Esophagus squamous epithelium (tissue), 5 donors: ENCODE measurements around the gene ZWILCH. TPM values are rescaled to one million over a fixed set of nuclear protein-coding genes. Genes with fewer than 3 reads are reported as not detected.

Experiments
- DNase-seq: peaks from one replicate; lab custom pipeline; 2025; lab: John Stamatoyannopoulos, UW
- H3K27ac ChIP-seq, 4 donors: fragments of 200-600 bp; sonication (generic); one replicate each; pipeline ENCODE4 v1.5.1; 2016 to 2019; ENCODE audit warnings: mild to moderate bottlenecking in 1 of 4
- H3K27me3 ChIP-seq, 4 donors: fragments of 200-600 bp; sonication (generic); 1 replicate in 3 of 4; 2 replicates in 1 of 4; pipeline versions ENCODE4 v1.5.1 to v1.6.0; 2017 to 2021; ENCODE audit warnings: antibody characterized with exemption in 1 of 4
- H3K36me3 ChIP-seq, 3 donors: fragments of 200-600 bp; sonication (generic); one replicate each; pipeline ENCODE4 v1.5.1; 2016 to 2019
- H3K4me1 ChIP-seq, 3 donors: fragments of 200-600 bp; sonication (generic); one replicate each; pipeline ENCODE4 v1.5.1; 2017 to 2019
- H3K4me3 ChIP-seq, 4 donors: fragments of 200-600 bp; sonication (generic); 1 replicate in 3 of 4; 2 replicates in 1 of 4; pipeline ENCODE4 v1.5.1; 2016 to 2019; ENCODE audit warnings: mild to moderate bottlenecking in 2 of 4, moderate library complexity in 1 of 4
- H3K9me3 ChIP-seq, 3 donors: fragments of 200-600 bp; sonication (generic); one replicate each; pipeline ENCODE4 v1.5.1; 2016 to 2019
- CTCF ChIP-seq, 6 experiments: fragments of 450-650 bp in 4 of 6; fragments of 200-600 bp in 2 of 6; sonication (generic) in 2 of 6; IDR thresholded peaks; one replicate each; pipeline ENCODE4 v1.5.1; 2016 to 2019; ENCODE audit warnings: antibody characterized with exemption in 6 of 6, mild to moderate bottlenecking in 4 of 6, moderate library complexity in 4 of 6
- POLR2A ChIP-seq, 4 donors: fragments of 450-650 bp; IDR thresholded peaks; one replicate each; pipeline ENCODE4 v1.6.1; 2017; ENCODE audit warnings: antibody characterized with exemption in 4 of 4, mild to moderate bottlenecking in 4 of 4, moderate library complexity in 3 of 4
- WGBS, 2 donors: methylation state at CpG; one replicate each; pipeline ENCODE4 v1.1.5; 2018; 5-methylcytosine and 5-hydroxymethylcytosine counted together
- intact Hi-C: fragments of 100-400 bp; cut with DNase I; formaldehyde crosslinking; loops from one replicate; pipeline ENCODE4 v1.15.0; 2022
- total RNA-seq, 4 donors: library from RNA; depleted of rRNA; stranded (reverse); fragments of >200 nt; gene quantifications; one replicate each; pipeline ENCODE4 v1.1.0, GENCODE V29; 2016
- donor health status: DM: yes; HTN: yes; CAD: no.

The ZWILCH gene
- total RNA-seq, 4 donors from 2014 or later, result 4.5 to 21.2 (median 11.4) TPM

GRCh38 chr15:66580643-66581042, 75.5 kb downstream of the ZWILCH start:
- Histone ChIP-seq H3K27me3 (no peaks in the 10 kb centered on the region), H3K9me3 (no peaks in the 10 kb centered on the region), H3K4me3 (no peak overlapping the region), H3K36me3 (no peaks in the 10 kb centered on the region), H3K27ac (no peak overlapping the region), H3K4me1 (no peaks in the 10 kb centered on the region)
- TF ChIP-seq CTCF (IDR thresholded peaks at IDR 0.05), result no peak
- no peak for TF ChIP-seq POLR2A (IDR thresholded peaks at IDR 0.05)
- no peak for DNase-seq
- 70 to 89% methylated on average over 2 to 3 of the region's 3 CpGs for WGBS, 2 donors
- intact Hi-C loops, result no loop called here

- Histone ChIP-seq H3K4me3 (no peak overlapping the region), H3K36me3 (no peaks in the 10 kb centered on the region), H3K27ac (no peak overlapping the region), H3K27me3 (peaks cover 0 to 9% (median 0%) of the 10 kb centered on the region in 4 donors), H3K4me1 (no peaks in the 10 kb centered on the region), H3K9me3 (no peaks in the 10 kb centered on the region)
- DNase-seq, result no peak
- intact Hi-C loops, result no loop called here
- TF ChIP-seq POLR2A (IDR thresholded peaks at IDR 0.05) (no peak), CTCF (IDR thresholded peaks at IDR 0.05) (no peak)
- 72 to 79% methylated on average over 9 of the region's 9 CpGs for WGBS, 2 donors
Measured at GRCh38 chr15:66581972-66582537, 76.9 kb downstream of the ZWILCH start.

- Histone ChIP-seq H3K36me3 (no peaks in the 10 kb centered on the region), H3K4me1 (no peaks in the 10 kb centered on the region), H3K9me3 (no peaks in the 10 kb centered on the region), H3K4me3 (no peak overlapping the region), H3K27ac (no peak overlapping the region), H3K27me3 (peaks cover 0 to 9% (median 0%) of the 10 kb centered on the region in 4 donors)
- no peak for TF ChIP-seq CTCF (IDR thresholded peaks at IDR 0.05)
- TF ChIP-seq POLR2A (IDR thresholded peaks at IDR 0.05), result no peak
- 57 to 68% methylated on average over 13 to 17 of the region's 17 CpGs for WGBS, 2 donors
- no peak for DNase-seq
- intact Hi-C loops, result no loop called here
Measured at GRCh38 chr15:66586155-66586976, 81.2 kb downstream of the ZWILCH start.

GRCh38 chr15:66587020-66587419, 81.9 kb downstream of the ZWILCH start:
- Histone ChIP-seq H3K4me1 (no peaks in the 10 kb centered on the region), H3K27ac (no peak overlapping the region), H3K36me3 (no peaks in the 10 kb centered on the region), H3K9me3 (no peaks in the 10 kb centered on the region), H3K4me3 (no peak overlapping the region), H3K27me3 (peaks cover 0 to 9% (median 0%) of the 10 kb centered on the region in 4 donors)
- TF ChIP-seq POLR2A (IDR thresholded peaks at IDR 0.05) (no peak), CTCF (IDR thresholded peaks at IDR 0.05) (no peak)
- intact Hi-C loops, result no loop called here
- no peak for DNase-seq

- intact Hi-C loops, result no loop called here
- no peak for DNase-seq
- 40 to 82% methylated on average over 5 of the region's 5 CpGs for WGBS, 2 donors
- no peak overlapping the region for H3K4me3 ChIP-seq
- no peaks in the 10 kb centered on the region for H3K36me3 ChIP-seq
- no peak overlapping the region for H3K27ac ChIP-seq
- H3K9me3 ChIP-seq, result no peaks in the 10 kb centered on the region
- H3K27me3 ChIP-seq, result peaks cover 0 to 9% (median 0%) of the 10 kb centered on the region in 4 donors
- no peak for TF ChIP-seq POLR2A (IDR thresholded peaks at IDR 0.05)
- no peak for TF ChIP-seq CTCF (IDR thresholded peaks at IDR 0.05)
- H3K4me1 ChIP-seq, result no peaks in the 10 kb centered on the region
Measured at GRCh38 chr15:66587749-66588148, 82.6 kb downstream of the ZWILCH start.
